Measurements from ENCODE around the gene MGAT1. TPM values are rescaled to one million over a fixed set of nuclear protein-coding genes. Genes with fewer than 3 reads are reported as not detected.

Gene MGAT1
- total RNA-seq, 1 experiment from 2014 or later: 72.7 TPM

DNA sequence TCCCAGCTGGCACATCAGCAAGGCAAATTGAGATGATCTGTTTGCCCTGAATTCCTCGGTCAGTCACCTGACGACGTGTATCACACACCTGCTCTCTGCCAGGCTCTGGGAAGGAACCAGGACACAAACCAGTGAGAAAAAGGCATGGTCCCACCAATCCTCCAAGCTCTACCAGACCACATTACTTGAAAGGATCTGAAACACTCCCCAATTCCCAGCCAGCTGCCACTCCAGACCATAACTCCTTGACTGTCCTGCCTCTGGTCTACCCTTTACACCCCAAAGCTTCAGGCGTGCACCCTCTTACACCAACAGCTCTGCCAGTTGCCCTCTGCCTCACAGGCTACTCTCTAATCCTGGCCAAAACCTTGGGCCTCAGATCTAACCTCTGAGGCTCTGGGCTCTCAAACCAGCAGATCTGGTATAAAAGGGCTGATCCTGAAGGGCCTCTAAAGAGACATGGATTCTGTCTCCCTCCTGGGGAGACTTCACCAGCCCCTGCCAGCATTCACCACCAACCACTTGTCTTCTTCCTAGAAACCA lies 6.8 kb downstream of the MGAT1 start:
- Histone ChIP-seq H3K27ac (ENCODE audit: insufficient read length, low read depth, low read length) (no peak overlapping the region), H2BK12ac (ENCODE audit: insufficient read length, low read depth, low read length) (no peak overlapping the region), H2BK5ac (ENCODE audit: insufficient read length, low read length) (no peak overlapping the region), H4K20me1 (ENCODE audit: control insufficient read depth, insufficient read depth, insufficient read length) (no peaks in the 10 kb centered on the region), H3K27me3 (ENCODE audit: insufficient read depth, low read length) (no peaks in the 10 kb centered on the region), H2BK15ac (ENCODE audit: low read depth, low read length) (no peak overlapping the region), H3K79me2 (ENCODE audit: insufficient read depth, low read length) (peaks cover 39% of the 10 kb centered on the region; the same call in 1 of the 2 replicates), H3K4me2 (ENCODE audit: insufficient read depth, insufficient read length, low read length) (no peak overlapping the region), H3K9me3 (ENCODE audit: control insufficient read depth, low read depth, low read length) (no peaks in the 10 kb centered on the region), H2BK120ac (ENCODE audit: low read depth, low read length, poor library complexity, severe bottlenecking) (no peak overlapping the region), H3K14ac (ENCODE audit: insufficient read depth, low read length) (no peak overlapping the region), H3K18ac (ENCODE audit: insufficient read length, low read depth, low read length) (no peak overlapping the region), H4K8ac (replicated peaks; ENCODE audit: insufficient read length, low read depth, low read length) (no peak overlapping the region), H4K5ac (ENCODE audit: insufficient read length, low read depth, low read length) (no peak overlapping the region), H2AK5ac (ENCODE audit: insufficient read length, low read length) (no peak overlapping the region), H4K91ac (ENCODE audit: insufficient read length, low read depth, low read length) (no peak overlapping the region), H3K56ac (ENCODE audit: insufficient read length, low read depth, low read length) (no peak overlapping the region), H3T11ph (ENCODE audit: low read length) (no peak overlapping the region), H3K23ac (ENCODE audit: insufficient read length, low read depth, low read length) (no peak overlapping the region), H3K9ac (ENCODE audit: extremely low read depth, insufficient read length, low read length) (no peak overlapping the region), H3K4me1 (ENCODE audit: insufficient read depth, low read length) (peaks cover 2% of the 10 kb centered on the region; the same call in 1 of the 2 replicates), H3K23me2 (ENCODE audit: insufficient read length, low read depth, low read length, poor library complexity, severe bottlenecking) (no peaks in the 10 kb centered on the region), H3K79me1 (ENCODE audit: insufficient read depth, low read depth, low read length, poor library complexity, severe bottlenecking) (peaks cover 11% of the 10 kb centered on the region), H3K4ac (ENCODE audit: low read depth, low read length) (no peak overlapping the region), H2BK20ac (ENCODE audit: low read depth, low read length, poor library complexity, severe bottlenecking) (no peak overlapping the region), H2AFZ (ENCODE audit: low read length) (no peak overlapping the region)
- H3K4me1 Mint-ChIP-seq: peaks cover 36 to 48% of the 10 kb centered on the region in 2 experiments
- H3K36me3 Mint-ChIP-seq (ENCODE audit: insufficient read depth in 1 of 3, low read depth in 3 of 3): peaks cover 8 to 61% (median 39%) of the 10 kb centered on the region in 3 experiments
- TF ChIP-seq, protein P1, sequence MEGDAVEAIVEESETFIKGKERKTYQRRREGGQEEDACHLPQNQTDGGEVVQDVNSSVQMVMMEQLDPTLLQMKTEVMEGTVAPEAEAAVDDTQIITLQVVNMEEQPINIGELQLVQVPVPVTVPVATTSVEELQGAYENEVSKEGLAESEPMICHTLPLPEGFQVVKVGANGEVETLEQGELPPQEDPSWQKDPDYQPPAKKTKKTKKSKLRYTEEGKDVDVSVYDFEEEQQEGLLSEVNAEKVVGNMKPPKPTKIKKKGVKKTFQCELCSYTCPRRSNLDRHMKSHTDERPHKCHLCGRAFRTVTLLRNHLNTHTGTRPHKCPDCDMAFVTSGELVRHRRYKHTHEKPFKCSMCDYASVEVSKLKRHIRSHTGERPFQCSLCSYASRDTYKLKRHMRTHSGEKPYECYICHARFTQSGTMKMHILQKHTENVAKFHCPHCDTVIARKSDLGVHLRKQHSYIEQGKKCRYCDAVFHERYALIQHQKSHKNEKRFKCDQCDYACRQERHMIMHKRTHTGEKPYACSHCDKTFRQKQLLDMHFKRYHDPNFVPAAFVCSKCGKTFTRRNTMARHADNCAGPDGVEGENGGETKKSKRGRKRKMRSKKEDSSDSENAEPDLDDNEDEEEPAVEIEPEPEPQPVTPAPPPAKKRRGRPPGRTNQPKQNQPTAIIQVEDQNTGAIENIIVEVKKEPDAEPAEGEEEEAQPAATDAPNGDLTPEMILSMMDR (conservative IDR thresholded peaks at IDR 0.05): no peak
- no peaks in the 10 kb centered on the region for H3K9me3 Mint-ChIP-seq
- H3K27me3 Mint-ChIP-seq (ENCODE audit: low read depth): no peaks in the 10 kb centered on the region
- WGBS (ENCODE audit: extremely low coverage, insufficient read length, low lambda C conversion rate): no CpG with 5 or more reads among the region's 4 CpGs
- H3K27ac Mint-ChIP-seq: peak overlapping the region in 2 of 3 experiments; percentile 16 to 91; a peak in 4 of 7 replicates
- DNase-seq: no peak
- H3K4me3 Mint-ChIP-seq: no peak overlapping the region
